ENCODE results near the gene PIK3R1.

PIK3R1 gene

DNA sequence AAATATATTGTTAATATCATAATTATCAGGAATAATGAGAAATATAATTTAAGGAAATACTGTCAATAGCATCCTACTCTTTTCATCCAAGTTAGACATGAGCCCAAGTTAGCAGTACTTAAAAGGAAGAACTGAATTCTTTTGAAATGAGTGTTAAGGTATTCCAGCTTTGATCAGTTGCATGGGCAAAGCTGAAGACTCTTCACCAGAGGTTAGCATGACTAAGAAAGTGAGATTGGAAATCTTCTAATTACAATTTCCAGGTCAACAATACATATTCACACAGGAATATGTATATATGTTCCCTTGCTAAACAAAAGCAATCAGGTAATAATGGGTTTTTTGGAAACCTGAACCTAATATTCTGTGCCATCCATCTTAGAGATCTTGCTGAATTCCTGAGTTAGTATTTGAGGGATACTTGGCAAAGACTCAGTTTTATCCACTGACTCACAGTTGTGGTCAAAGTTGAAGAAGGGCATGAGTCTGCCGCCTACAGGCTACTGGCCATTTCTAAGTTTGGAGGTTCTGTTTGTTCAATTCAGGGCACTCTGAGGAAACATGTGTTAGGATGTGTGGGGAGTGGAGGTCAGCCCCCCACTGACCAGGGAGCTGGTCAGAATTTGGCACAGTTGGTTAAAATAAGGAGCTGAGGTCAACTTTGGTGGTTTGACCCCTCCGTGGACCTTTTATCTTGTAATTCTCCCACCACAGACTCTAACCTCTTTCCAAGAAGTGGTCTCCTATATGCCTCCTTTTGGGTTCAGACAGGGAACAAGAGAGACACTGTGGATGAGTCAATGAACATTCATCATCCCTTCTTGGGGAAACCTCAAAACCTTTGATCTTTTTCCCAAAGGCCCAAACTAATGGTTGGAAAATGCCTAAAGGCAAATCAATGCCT, 118.3 kb downstream of the PIK3R1 start:
- no peak for DNase-seq

GRCh38 chr5:68334553-68334886, 119.0 kb downstream of the PIK3R1 start:
- no peak for DNase-seq

- DNase-seq: no peak
These were observed 119.5 kb downstream of the PIK3R1 start for GRCh38 chr5:68335075-68335474.

- DNase-seq: no peak
These were observed 120.6 kb downstream of the PIK3R1 start for GRCh38 chr5:68336200-68336599.

DNA sequence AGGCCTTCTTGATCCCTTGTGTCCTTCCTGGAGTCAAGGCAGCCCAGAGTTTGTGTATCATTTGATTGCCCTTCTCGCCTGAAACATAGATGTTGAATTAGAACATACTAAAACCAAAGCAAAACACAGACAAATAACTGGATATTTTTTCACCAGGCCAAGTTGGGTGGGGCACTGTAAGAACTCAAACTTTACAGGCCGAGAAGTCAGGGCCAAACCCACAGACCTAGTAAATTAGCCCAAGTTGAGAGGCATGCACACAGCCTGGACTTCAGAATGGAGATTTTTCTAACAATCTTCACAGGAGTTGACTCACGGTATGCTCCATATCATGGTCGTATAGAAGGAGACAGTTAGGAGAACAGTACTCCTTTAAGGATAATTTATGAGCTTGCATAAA, 121.7 kb downstream of the PIK3R1 start:
- no peak for DNase-seq

GRCh38 chr5:68339921-68340321, 124.4 kb downstream of the PIK3R1 start:
- no peak for DNase-seq

DNA sequence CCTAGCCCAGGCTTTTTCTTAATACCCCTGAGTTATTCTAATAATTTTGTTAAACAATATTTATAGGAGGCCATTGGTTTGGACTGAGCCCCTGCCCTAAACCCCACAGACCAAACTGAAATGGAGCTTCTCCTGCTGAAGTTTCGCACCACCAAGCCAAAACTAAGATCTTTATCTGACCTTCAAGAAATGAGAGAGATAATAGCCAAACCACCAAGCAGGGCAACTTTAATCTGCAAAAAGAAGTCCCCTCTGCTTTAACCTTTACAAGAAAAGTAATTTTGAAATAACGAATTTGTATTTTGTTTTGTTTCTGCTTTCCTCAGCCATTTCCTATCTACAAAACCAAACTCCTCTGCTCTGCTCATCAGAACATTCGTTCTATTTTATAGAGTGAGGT, 125.5 kb downstream of the PIK3R1 start:
- DNase-seq: no peak

DNA sequence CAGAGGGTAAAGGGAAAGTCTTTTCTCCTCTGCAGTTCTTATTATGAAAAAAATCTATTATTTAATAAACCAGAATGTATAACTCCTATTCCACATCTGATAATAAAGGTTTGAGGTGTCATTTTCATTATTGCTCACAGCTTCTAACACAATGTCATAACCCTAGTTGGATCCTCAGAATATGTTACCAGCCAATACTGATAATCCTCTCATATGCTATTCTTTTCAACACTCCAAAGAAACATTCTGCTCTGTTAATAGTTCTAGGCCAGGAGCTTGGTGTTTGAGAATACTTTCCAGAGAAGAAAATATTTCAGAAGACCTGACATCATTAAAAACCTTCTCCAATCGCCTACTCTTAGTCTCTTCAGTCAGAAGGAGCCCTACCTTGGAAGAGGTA, 127.1 kb downstream of the PIK3R1 start:
- DNase-seq: no peak

- no peak for DNase-seq
These were observed 127.9 kb downstream of the PIK3R1 start for GRCh38 chr5:68343421-68343826.

DNA sequence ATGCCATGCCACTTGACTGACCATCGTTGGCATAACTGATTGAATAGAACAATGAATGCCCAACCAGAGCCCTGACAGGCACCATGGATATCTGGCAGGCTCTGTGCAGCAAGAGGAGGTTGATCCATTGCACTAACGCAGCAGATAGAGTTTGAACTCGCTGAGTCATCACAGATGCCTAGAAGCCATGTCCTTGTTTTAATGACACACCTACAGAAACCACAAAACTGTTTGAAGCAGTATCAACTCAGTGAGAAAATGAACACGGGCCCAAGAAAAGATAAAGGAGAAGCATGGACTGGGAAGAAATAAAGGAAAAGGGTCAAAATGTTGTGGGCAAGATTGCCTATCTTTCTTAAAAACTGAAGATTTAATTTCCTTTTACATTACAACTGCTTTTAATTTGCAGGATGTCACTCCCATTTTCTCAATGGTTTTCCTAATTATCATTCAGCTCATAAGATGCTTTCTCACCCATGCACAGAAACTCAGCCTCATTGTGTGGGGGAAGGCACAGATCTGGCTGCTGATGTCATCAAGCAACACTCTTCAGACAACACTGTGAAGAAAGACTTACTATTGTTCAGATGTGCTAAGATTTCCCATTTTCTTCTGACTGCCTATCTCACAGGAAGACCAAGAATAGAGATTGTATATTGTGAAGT, 129.0 kb downstream of the PIK3R1 start:
- DNase-seq: no peak

- DNase-seq: no peak
These were observed 129.6 kb downstream of the PIK3R1 start for GRCh38 chr5:68345171-68345570.

- no peak for DNase-seq
These were observed 130.0 kb downstream of the PIK3R1 start for GRCh38 chr5:68345582-68345981.

DNA sequence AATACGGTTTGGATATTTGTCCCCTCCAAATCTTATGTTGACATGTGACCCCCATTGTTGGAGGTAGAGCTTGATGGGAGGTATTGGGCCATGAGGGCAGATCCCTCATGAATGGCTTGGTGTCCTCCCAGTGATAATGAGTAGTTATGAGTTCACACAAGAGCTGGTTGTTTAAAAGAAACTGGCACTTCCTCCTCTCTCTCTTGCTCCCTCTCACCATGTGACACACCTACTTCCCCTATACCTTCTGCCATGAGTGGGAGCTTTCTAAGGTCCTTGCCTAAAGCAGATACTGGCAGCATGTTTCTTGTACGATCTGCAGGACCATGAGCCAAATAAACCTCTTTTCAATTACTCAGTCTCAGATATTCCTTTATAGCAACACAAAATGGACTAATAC, 132.0 kb downstream of the PIK3R1 start:
- DNase-seq: no peak

DNA sequence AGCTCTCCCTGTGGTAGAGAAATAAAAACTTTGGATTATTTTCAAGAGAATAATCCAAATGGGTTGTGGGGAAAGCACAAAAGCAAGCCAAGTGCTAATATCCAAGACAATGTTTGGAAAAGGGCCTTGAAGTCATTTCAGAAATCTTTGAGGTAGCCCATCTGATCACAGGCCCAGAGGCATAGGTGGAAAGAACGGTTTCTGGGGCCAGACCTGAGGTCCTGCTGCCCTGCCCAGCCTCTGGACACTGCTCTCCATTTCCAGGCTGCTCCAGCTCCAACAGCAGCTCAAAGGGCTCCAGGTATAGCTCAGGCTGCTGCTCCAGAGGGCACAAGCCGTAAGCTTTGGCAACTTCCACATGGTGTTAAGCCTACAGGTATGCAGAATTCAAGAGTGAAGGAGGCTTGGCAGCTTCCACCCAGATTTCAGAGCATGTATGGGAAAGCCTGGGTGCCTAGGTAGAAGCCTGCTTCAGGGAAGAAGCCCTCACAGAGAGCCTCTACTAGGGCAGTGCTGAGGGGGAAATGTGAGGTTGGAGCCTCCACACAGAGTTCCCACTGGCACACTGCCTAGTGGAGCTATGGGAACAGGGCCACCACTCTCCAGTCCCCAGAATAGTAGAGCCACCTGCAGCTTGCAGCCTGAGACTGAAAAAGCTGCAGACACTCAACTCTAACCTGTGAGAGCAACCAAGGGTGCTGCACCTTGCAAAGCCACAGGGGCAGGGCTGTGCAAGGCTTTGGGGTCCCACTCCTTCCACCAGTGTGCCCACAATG, 133.1 kb downstream of the PIK3R1 start:
- no peak for DNase-seq

DNA sequence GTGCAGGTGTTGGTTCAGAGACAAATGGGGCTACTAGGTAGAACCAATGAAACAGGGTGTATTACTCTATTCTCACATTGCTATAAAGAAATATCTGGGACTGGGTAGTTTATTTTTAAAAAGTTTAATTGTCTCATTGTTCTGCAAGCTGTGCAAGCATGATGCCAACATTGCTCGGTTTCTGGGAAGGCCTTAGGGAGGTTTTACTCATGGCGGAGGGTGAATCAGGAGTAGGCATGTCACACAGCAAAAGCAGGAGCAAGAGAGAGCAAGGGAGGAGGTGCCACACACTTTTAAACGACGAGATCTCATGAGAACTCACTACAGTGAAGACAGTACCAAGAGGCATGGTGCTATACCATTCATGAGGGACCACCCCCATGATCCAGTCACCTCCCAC, 134.6 kb downstream of the PIK3R1 start:
- DNase-seq: no peak

Data from activated naive CD4-positive, alpha-beta T cell treated with anti-CD3 and anti-CD28 coated beads, Interleukin-2, amount 50 U/mL, for 16 hours (primary cell).